Panc1 (cell line): Measurements from ENCODE around the gene GCH1. TPM values are rescaled to one million over a fixed set of nuclear protein-coding genes. Genes with fewer than 3 reads are reported as not detected.
"Not testable (repeated sequence)": the region's sequence is repeated elsewhere in the genome, so short reads cannot be mapped to it uniquely, and the experiment has no call there.

Experiments
- ATAC-seq: fragments of 200-7000 bp; cut with Tn5 transposase; 2 replicates; pipeline ENCODE4 v1.9.1; 2020; ENCODE audit warnings: mild to moderate bottlenecking, moderate library complexity
- BruUV-seq: library from RNA; stranded (reverse); fragments of 400-500 nt; replicated peaks from 2 replicates; lab custom pipeline; 2021; lab: Mats Ljungman, UMichigan
- CTCF ChIA-PET: fragments of 300-600 bp; sonication (Branson Sonifier 250); formaldehyde crosslinking; loops from one replicate; lab custom pipeline; 2022; ENCODE audit warnings: antibody characterized with exemption; lab: Charles Lee
- POLR2A ChIA-PET: fragments of 300-600 bp; sonication (Branson Sonifier 250); formaldehyde crosslinking; loops from one replicate; lab custom pipeline; 2022; ENCODE audit warnings: antibody characterized with exemption; lab: Charles Lee
- DNase-seq: peaks from one replicate; pipeline ENCODE4 v3.0.0-alpha.2; 2010; ENCODE audit warnings: low read depth, low spot score
- H3K27ac ChIP-seq: 2 replicates; pipeline ENCODE4 v1.5.1; 2011; ENCODE audit warnings: mild to moderate bottlenecking, low read length, inconsistent platforms
- H3K27me3 ChIP-seq: fragments of 200-500 bp; sonication (Bioruptor generic); 2 replicates; pipeline ENCODE4 v1.6.0; 2014; ENCODE audit warnings: low read length, inconsistent platforms; ENCODE audit not compliant: control insufficient read depth, insufficient read depth
- H3K36me3 ChIP-seq: fragments of 200-500 bp; sonication (Bioruptor generic); 2 replicates; pipeline ENCODE4 v1.5.1; 2014; ENCODE audit warnings: inconsistent platforms, mild to moderate bottlenecking, low read length, moderate library complexity; ENCODE audit not compliant: control insufficient read depth, insufficient read depth
- H3K4me1 ChIP-seq: 2 replicates; pipeline ENCODE4 v1.5.1; 2011; ENCODE audit warnings: inconsistent platforms, mild to moderate bottlenecking, low read length, moderate library complexity; ENCODE audit not compliant: control insufficient read depth, insufficient read depth
- H3K4me3 ChIP-seq, 2 experiments: 2 replicates each; pipeline ENCODE4 v1.5.1; 2011 to 2012; ENCODE audit warnings: low read depth in 2 of 2, low read length in 2 of 2, mild to moderate bottlenecking in 2 of 2, inconsistent platforms in 1 of 2, moderate library complexity in 1 of 2
- H3K9me3 ChIP-seq: fragments of 200-500 bp; sonication (Bioruptor generic); 2 replicates; pipeline ENCODE4 v1.5.1; 2014; ENCODE audit warnings: low read depth, mild to moderate bottlenecking, inconsistent platforms, low read length, moderate library complexity; ENCODE audit not compliant: control insufficient read depth, insufficient read depth
- POLR2AphosphoS5 ChIP-seq: IDR thresholded peaks from 2 replicates; pipeline ENCODE4 v1.6.1; 2012; ENCODE audit warnings: mild to moderate bottlenecking, low read depth, low read length, moderate library complexity
- SIN3A ChIP-seq: IDR thresholded peaks from 2 replicates; pipeline ENCODE4 v1.6.1; 2012; ENCODE audit warnings: low read depth, mild to moderate bottlenecking, low read length, moderate library complexity, borderline replicate concordance; ENCODE audit not compliant: insufficient read depth
- TCF7L2 ChIP-seq: IDR thresholded peaks from 2 replicates; pipeline ENCODE4 v1.6.1; 2011; ENCODE audit warnings: mild to moderate bottlenecking, low read depth, low read length, inconsistent platforms
- in situ Hi-C: cut with HindIII; loops from 2 replicates; pipeline ENCODE4 v1.10.0; 2016; ENCODE audit warnings: low sequenced_read_pairs, low pct_unique_long_range_greater_than_20kb
- intact Hi-C: fragments of 100-400 bp; cut with micrococcal nuclease; formaldehyde crosslinking; loops from one replicate; pipeline ENCODE4 v1.10.0; 2022; ENCODE audit not compliant: unreplicated experiment
- total RNA-seq: library from RNA; stranded (reverse); gene quantifications from one replicate; pipeline ENCODE4 v1.2.1, GENCODE V29; 2021; ENCODE audit not compliant: unreplicated experiment
- TF ChIP-seq, protein P1 (sequence below): fragments of 450-650 bp; IDR thresholded peaks from 2 replicates; pipeline ENCODE4 v1.5.1; 2017; ENCODE audit warnings: mild to moderate bottlenecking
- TF ChIP-seq, protein P2 (sequence below), 2 experiments: IDR thresholded peaks; 2 replicates each; pipeline ENCODE4 v1.6.1; 2011 to 2012; ENCODE audit warnings: low read depth in 2 of 2, control low read depth in 1 of 2, low read length in 1 of 2, mild to moderate bottlenecking in 1 of 2, moderate library complexity in 1 of 2; ENCODE audit not compliant: insufficient read depth in 1 of 2

The GCH1 gene
- total RNA-seq, 1 experiment from 2014 or later, result 3.6 TPM

DNA sequence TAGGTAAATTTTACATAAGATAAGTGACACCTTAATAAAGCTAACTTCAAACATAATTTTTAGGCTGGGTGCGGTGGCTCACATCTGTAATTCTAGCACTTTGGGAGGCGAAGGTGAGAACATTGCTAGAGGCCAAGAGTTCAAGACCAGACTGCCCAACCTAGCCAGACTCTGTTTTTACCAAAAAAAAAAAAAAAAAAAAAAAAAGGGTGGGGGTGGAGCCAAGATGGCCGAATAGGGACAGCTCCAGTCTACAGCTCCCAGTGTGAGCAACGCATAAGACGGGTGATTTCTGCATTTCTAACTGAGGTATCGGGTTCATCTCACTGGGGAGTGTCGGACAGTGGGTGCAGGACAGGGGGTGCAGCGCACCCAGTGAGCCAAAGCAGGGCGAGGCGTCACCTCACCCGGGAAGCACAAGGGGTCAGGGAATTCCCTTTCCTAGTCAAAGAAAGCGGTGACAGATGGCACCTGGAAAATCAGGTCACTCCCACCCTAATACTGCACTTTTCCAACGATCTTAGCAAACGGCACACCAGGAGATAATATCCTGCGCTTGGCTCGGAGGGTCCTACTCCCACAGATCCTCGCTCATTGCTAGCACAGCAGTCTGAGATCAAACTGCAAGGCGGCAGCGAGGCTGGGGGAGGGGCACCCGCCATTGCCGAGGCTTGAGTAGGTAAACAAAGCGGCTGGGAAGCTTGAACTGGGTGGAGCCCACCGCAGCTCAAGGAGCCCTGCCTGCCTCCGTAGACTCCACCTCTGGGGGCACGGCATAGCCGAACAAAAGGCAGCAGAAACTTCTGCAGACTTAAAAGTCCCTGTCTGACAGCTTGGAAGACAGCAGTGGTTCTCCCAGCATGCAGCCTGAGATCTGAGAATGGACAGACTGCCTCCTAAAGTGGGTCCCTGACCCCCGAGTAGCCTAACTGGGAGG, 32.2 kb downstream of the GCH1 start:
- in situ Hi-C loops, H3K27me3 ChIP-seq, H3K36me3 ChIP-seq, DNase-seq, BruUV-seq, H3K9me3 ChIP-seq, intact Hi-C loops, H3K4me1 ChIP-seq: not testable (repeated sequence)
- Histone ChIP-seq H3K4me3 (peak overlapping the region; percentile 44 to 65), H3K27ac (peak overlapping the region; percentile 29)
- CTCF ChIA-PET, result interaction anchor here (0.6 kb wide), 1 partner anchor 33 kb away, joined by 5 read pairs; no protein-coding TSS in a partner anchor
- POLR2A ChIA-PET, result interaction anchor here (0.6 kb wide), 1 partner anchor 100 kb away, joined by 3 read pairs; no protein-coding TSS in a partner anchor
- ATAC-seq, result peak; percentile 45; the same call in 1 of the 2 replicates

DNA sequence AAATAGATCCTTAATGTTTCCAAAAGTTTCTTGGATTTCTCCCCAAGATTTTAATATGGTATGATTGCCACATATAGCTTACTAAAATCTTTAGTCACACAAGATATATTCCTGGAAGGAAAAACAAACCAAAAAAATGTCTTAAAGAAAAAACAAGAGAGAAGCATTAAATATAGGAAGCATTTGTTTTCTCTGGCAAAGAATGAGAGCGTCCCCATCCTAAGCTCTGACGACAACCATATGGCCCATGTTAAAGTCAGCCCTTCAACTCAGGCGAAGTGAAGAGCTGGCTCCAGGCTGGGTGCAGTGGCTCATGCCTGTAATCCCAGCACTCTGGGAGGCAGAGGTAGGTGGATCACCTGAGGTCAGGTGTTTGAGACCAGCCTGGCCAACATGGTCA, 35.6 kb downstream of the GCH1 start:
- H3K4me3 ChIP-seq, result no peak overlapping the region
- in situ Hi-C loops (no loop called here), intact Hi-C loops (no loop called here)
- peaks cover 3% of the 10 kb centered on the region; the same call in 1 of the 2 replicates for H3K4me1 ChIP-seq
- ATAC-seq (no peak), DNase-seq (no peak)
- no TSS peak for BruUV-seq
- no peaks in the 10 kb centered on the region for H3K9me3 ChIP-seq
- H3K27me3 ChIP-seq, result no peaks in the 10 kb centered on the region
- H3K36me3 ChIP-seq, result no peaks in the 10 kb centered on the region
- H3K27ac ChIP-seq, result no peak overlapping the region
- CTCF ChIA-PET, result interaction anchor here (0.6 kb wide), 1 partner anchor 15 kb away, joined by 4 read pairs; no protein-coding TSS in a partner anchor
- no peak for TF ChIP-seq POLR2AphosphoS5
- POLR2A ChIA-PET, result interaction anchor here (1.2 kb wide), 1 partner anchor 25 kb away, joined by 3 read pairs; no protein-coding TSS in a partner anchor

DNA sequence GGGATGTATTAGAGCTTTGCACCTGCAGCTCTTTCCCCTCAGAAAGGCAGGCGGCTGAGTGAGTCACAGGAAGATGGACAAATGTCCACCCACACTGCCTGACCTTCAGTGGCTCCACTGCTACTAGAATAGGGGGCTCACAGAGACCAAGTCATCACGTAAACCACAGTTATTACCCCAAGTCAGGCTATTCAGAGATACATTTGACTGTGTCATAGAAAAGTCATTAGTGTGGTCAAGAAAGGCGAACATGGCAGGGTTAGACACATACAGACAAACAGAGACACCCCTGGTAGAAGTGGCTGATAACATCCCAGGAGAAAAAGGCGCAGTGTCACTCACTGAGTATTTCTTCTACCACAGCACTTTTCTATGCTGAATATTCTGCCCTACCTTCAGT, 36.0 kb downstream of the GCH1 start:
- in situ Hi-C loops, result no loop called here
- Histone ChIP-seq H3K9me3 (no peaks in the 10 kb centered on the region), H3K4me3 (no peak overlapping the region), H3K27ac (no peak overlapping the region), H3K27me3 (no peaks in the 10 kb centered on the region), H3K4me1 (peaks cover 3% of the 10 kb centered on the region; the same call in 1 of the 2 replicates), H3K36me3 (no peaks in the 10 kb centered on the region)
- intact Hi-C loops, result no loop called here
- CTCF ChIA-PET, result no interaction called here
- TF ChIP-seq SIN3A, result no peak
- no peak for TF ChIP-seq POLR2AphosphoS5
- TF ChIP-seq, protein P1, sequence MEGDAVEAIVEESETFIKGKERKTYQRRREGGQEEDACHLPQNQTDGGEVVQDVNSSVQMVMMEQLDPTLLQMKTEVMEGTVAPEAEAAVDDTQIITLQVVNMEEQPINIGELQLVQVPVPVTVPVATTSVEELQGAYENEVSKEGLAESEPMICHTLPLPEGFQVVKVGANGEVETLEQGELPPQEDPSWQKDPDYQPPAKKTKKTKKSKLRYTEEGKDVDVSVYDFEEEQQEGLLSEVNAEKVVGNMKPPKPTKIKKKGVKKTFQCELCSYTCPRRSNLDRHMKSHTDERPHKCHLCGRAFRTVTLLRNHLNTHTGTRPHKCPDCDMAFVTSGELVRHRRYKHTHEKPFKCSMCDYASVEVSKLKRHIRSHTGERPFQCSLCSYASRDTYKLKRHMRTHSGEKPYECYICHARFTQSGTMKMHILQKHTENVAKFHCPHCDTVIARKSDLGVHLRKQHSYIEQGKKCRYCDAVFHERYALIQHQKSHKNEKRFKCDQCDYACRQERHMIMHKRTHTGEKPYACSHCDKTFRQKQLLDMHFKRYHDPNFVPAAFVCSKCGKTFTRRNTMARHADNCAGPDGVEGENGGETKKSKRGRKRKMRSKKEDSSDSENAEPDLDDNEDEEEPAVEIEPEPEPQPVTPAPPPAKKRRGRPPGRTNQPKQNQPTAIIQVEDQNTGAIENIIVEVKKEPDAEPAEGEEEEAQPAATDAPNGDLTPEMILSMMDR, result no peak
- TF ChIP-seq TCF7L2, result no peak
- TF ChIP-seq, protein P2, sequence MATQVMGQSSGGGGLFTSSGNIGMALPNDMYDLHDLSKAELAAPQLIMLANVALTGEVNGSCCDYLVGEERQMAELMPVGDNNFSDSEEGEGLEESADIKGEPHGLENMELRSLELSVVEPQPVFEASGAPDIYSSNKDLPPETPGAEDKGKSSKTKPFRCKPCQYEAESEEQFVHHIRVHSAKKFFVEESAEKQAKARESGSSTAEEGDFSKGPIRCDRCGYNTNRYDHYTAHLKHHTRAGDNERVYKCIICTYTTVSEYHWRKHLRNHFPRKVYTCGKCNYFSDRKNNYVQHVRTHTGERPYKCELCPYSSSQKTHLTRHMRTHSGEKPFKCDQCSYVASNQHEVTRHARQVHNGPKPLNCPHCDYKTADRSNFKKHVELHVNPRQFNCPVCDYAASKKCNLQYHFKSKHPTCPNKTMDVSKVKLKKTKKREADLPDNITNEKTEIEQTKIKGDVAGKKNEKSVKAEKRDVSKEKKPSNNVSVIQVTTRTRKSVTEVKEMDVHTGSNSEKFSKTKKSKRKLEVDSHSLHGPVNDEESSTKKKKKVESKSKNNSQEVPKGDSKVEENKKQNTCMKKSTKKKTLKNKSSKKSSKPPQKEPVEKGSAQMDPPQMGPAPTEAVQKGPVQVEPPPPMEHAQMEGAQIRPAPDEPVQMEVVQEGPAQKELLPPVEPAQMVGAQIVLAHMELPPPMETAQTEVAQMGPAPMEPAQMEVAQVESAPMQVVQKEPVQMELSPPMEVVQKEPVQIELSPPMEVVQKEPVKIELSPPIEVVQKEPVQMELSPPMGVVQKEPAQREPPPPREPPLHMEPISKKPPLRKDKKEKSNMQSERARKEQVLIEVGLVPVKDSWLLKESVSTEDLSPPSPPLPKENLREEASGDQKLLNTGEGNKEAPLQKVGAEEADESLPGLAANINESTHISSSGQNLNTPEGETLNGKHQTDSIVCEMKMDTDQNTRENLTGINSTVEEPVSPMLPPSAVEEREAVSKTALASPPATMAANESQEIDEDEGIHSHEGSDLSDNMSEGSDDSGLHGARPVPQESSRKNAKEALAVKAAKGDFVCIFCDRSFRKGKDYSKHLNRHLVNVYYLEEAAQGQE (IDR thresholded peaks at IDR 0.05; ENCODE audit: insufficient read depth in 1 of 2, low read depth in 2 of 2, low read length in 1 of 2), result no peak
- ATAC-seq (peak; percentile 69), DNase-seq (no peak)
- no TSS peak for BruUV-seq
- POLR2A ChIA-PET, result no interaction called here
